Non-pigmented ciliary epithelial cell (primary cell): ENCODE results near the gene TJP2.
"Not testable (repeated sequence)": the region's sequence is repeated elsewhere in the genome, so short reads cannot be mapped to it uniquely, and the experiment has no call there.

ENCODE experiments used
- DNase-seq: peaks from one replicate; pipeline ENCODE4 v3.0.0-alpha.2; 2010; ENCODE audit warnings: low read depth

The TJP2 gene

DNA sequence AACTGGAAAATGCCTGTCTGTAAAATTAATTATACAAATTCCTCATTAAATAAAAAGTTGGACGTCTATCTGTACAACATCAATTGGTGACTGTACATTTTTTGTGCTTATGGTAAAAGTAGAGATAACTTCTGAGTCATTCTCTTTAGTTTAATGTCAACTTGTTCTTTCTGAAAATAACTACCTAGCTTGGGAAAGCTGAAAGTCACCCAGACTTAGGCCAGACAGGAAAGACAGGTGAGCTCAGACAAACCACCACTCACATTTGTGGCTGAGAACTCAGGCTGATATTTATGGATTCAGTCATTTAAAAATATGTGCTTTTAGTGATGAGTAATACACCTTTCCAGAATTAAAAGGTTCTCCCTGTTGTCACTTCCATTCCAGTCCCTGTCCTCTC, 119.1 kb downstream of the TJP2 start:
- no peak for DNase-seq

GRCh38 chr9:69295872-69296552, 121.9 kb downstream of the TJP2 start:
- no peak for DNase-seq

- no peak for DNase-seq
These were observed 123.4 kb downstream of the TJP2 start for GRCh38 chr9:69297300-69297980.

DNA sequence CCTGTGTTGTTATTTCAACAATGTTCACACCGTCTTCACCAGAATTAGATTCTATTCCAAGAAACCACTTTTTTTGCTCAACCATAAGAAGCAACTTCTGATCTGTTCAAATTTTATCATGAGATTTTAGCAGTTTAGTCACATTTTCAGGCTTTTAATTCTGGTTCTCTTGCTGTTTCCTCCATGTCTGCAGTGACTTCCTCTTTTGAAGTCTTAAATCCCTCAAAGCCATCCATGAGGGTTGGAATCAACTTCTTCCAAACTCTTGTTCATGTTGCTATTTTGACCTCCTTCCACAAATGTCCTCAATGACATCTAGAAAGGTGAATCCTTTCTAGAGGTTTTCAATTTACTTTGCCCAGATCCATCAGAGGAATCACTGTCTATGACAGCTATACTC, 125.2 kb downstream of the TJP2 start:
- DNase-seq, result no peak

GRCh38 chr9:69299826-69300225, 125.7 kb downstream of the TJP2 start:
- no peak for DNase-seq

DNA sequence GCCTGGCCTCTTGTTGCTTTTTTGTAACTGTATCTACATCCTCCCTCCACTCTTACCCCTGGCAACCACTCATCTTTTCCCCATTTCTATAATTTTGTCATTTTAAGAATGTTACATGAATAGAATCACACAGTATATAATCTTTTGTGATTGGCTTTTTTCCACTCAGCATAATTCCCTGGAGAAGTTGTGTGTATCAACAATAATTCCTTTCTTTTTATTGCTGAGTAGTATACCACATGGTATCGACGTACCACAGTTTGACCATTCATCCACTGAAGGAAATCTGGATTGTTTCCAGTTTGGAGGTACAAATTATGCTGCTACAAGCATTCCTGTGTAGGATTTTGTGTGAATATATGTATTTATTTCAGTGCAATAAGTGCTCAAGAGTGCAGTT, 129.3 kb downstream of the TJP2 start:
- DNase-seq, result no peak

DNA sequence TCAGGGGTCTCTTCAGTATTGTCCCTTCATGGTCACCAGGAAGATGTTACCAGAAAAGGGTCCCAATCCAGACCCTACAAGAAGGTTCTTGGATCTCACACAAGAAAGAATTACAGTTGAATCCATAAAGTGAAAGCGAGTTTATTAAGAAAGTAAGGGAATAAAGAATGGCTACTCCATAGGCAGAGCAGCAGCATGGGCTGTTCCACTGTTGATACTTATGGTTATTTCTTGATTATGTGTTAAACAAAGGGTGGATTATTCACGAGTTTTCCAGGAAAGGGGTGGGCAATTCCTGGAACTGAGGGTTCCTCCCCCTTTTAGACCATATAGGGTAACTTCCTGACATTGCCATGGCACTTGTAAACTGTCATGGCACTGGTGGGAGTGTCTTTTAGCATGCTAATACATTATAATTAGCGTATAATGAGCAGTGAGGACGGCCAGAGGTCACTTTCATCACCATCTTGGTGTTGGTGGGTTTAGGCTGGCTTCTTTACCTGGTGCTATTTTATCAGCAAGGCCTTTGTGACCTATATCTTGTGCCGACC, 132.9 kb downstream of the TJP2 start:
- not testable (repeated sequence) for DNase-seq

GRCh38 chr9:69307446-69308205, 133.5 kb downstream of the TJP2 start:
- peak; percentile 49 for DNase-seq

DNA sequence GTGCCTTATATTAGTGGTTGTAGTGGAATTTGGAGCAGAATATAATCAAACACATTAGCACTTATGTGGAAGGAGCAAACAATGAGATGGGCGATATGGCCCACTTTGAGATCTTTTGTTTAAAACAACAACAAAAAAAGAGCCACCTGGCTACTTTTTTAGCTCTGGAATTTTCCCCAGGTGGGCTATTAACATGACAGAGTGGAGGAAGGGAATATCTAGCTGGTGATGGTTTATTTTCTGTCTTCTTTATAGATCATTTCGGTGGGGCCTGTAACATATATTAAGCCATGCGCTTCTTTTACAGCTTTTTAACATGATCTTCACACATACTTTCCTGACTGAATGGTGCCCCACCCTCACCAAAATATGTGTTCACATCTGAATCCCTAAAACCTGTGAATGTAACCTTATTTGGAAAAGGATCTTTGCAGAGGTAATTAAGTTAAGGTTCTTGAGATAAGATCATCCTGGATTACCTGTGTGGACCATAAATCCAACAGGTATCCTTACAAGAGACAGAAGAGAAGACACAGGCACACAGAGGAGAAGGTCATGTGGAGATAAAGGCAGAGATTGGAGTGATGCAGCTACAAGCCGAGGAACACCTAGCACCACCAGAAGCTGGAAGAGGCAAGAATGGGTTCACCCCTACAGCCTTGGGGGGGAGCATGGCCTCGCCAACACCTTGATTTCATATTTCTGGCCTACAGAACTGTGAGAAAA, 134.3 kb downstream of the TJP2 start:
- DNase-seq, result no peak

DNA sequence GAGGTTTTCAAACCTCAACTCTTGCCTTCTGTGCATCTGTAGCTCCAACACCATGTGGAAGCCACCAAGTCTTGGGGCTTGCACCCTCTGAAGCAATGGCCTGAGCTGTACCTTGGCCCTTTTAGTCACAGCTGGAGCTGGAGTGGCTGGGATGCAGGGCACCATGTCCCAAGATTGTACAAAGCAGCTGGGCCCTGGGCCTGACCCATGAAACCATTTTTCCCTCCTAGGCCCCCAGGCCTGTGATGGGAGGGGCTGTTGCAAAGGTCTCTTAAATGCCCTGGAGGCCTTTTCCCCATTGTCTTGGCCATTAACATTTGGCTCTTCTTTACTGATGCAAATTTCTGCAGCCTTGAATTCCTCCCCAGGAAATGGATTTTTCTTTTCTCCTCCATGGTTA, 139.1 kb downstream of the TJP2 start:
- no peak for DNase-seq

DNA sequence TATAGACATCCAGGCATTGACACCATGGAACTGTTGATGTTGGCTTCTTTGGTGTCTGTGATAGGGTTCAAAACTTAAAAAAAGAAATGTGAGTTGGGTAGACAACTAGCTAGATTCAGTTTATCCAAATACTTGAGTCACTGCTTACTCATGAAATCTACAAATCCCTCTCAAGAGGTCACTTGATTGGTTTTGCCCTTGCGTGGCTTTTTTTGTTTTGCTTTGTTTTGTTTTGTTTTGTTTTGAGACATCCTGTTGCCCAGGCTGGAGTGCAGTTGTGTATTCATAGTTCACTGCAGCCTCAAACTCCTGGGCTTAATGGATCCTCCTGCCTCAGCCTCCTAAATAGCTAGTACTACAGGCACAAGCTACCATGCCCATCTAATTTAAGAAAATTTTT, 140.5 kb downstream of the TJP2 start:
- no peak for DNase-seq

GRCh38 chr9:69317081-69317480, 143.0 kb downstream of the TJP2 start:
- DNase-seq, result no peak

GRCh38 chr9:69317894-69318293, 143.8 kb downstream of the TJP2 start:
- no peak for DNase-seq

DNA sequence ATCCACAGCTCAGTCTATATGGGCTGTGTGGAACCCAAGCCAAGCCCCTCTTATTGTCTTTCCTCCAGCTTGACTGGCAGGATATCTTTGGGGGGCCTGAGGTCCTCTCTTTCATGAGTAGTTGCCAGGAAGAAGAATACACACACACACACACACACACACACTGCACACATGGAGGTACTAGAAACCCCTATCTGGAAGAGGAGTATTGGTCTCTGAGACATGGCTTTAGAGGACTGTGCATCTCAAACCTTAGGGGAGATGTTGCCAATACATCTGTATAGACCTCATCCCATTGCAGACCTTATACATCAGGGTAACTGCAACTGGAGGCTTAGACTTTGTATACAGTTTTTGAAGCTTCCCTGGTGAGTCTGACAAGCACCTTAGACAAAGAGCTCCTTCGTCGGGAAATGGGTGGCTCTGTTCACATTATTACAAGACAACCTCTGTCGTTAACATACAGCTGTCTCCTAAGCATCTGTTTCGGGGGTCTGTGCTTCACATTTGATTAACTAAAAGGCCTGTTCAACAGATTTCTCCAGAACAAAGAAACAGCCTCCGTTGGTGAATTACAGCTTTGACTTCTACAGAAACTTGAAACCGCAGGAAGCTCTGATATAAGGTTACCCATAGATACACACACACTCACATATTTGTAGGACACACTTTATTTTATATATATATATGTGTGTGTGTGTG, 145.4 kb downstream of the TJP2 start:
- no peak for DNase-seq

DNA sequence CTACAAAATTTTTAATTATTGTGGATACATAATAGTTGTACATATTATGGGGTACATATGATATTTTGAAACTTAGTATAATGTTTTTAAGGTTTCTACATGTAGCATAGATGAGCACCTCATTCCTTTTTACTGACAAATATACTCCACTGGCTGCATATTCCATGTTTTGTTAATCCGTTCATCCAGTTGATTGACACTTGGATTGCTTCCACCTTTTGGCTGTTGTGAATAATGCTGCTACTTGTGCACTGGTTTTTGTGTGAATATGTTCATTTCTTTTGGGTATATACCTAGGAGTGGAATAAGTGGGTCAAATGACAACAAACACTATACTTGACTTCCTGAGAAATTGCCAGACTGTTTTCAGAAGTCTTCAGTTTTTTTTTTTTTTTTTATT, 148.2 kb downstream of the TJP2 start:
- DNase-seq, result no peak

GRCh38 chr9:69323861-69324260, 149.8 kb downstream of the TJP2 start:
- DNase-seq, result no peak
